Cerebellar cortex (tissue), 1 donor: ENCODE results near the gene ALPL.
A peak's percentile ranks its signal among the peaks of the same experiment; 100 is the strongest.

ENCODE experiments used
- DNase-seq: peaks from one replicate; pipeline ENCODE4 v3.0.0-alpha.2; 2015; ENCODE audit warnings: low spot score

ALPL gene

DNA sequence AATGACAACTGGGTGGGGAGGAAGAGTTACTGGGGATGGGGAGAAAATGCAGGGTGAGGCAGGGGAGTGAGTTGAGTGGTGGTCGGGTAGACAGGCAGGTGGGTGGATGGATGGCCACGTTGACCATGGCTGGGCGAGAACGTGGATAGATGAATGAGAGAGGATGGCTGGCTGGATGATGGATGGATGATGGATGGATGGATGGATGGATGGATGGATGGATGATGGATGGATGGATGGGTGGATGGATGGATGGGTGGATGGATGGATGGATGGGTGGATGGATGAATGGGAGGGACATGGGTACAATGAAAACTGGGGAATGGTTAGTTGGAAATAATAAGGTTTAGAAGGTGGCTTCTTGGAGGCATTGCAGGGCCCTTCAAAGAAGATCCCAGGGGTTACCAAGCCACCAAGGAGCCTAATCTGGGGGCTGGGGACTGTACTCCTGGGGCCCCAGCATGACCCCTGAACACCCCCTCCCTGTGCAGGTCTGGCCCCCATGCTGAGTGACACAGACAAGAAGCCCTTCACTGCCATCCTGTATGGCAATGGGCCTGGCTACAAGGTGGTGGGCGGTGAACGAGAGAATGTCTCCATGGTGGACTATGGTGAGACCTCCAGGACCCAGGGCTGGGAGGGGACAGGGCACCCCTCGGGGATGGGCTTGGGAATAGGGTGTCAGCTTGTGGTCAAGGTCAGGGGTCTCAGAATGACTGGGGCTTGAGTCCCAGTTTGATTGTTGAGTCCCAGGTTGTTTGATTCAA is 67.0 kb downstream of the ALPL start:
- no peak for DNase-seq

DNA sequence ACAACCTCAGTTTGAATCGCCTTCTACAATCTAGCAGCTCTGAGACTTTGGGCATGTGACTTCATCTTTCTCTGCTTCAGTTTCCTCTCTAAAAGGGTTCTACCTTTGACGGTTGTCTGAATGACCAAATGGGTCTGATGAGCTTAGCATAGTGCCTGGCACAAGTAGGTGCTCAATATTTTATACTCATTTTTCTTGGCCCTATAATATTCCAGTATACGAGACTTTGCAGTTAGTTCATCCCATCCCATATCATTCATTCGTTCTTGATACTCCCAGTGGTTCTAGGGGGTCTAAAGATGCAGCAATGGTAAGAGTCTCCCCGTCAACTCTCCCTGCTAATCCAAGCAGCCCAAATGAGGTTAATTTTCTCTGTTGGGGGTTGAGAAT is 67.6 kb downstream of the ALPL start:
- DNase-seq: no peak

DNA sequence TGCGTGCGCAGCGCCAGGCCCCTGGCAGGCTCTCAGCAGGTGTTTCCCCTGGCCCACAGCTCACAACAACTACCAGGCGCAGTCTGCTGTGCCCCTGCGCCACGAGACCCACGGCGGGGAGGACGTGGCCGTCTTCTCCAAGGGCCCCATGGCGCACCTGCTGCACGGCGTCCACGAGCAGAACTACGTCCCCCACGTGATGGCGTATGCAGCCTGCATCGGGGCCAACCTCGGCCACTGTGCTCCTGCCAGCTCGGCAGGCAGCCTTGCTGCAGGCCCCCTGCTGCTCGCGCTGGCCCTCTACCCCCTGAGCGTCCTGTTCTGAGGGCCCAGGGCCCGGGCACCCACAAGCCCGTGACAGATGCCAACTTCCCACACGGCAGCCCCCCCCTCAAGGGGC is 68.1 kb downstream of the ALPL start:
- no peak for DNase-seq

DNA sequence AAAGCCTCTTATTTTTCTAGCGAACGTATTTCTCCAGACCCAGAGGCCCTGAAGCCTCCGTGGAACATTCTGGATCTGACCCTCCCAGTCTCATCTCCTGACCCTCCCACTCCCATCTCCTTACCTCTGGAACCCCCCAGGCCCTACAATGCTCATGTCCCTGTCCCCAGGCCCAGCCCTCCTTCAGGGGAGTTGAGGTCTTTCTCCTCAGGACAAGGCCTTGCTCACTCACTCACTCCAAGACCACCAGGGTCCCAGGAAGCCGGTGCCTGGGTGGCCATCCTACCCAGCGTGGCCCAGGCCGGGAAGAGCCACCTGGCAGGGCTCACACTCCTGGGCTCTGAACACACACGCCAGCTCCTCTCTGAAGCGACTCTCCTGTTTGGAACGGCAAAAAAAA is 68.7 kb downstream of the ALPL start:
- DNase-seq: no peak

DNA sequence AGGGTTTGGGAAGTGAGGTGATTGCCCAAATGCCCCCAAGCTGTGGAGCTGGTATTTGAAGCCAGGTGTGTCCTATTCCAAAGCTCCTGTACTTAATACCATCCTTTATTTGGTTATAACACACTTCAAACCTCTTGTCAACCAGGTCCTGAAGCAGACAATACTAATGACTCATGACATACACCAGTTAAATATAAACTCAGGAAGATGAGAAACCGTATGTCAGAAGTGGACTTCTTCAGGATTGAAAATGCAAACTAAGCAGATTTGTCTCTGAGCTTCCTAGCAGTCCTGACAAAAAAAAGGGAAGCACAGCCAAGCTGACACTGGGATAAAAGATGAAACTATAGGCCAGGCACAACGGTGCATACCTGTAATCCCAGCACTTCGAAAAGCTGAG is 70.6 kb downstream of the ALPL start:
- no peak for DNase-seq

DNA sequence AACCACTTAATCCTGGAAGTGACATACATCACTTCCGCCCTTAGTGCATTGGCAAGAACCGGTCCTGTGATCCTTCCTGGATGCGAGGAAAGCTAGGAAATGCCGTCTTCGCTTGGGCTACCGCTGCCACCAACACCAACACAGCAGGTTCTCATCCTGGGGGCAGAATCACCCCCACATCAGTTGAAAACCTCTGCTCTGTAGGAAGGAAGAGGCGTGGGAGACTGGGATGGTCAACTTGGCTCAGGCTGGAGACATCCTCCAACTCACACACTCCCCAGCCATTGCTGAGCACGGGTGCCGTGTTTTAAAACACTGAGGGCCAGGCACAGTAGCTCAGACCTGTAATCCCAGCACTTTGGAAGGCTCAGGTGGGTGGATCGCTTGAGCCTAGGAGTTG is 74.9 kb downstream of the ALPL start:
- DNase-seq: no peak

DNA sequence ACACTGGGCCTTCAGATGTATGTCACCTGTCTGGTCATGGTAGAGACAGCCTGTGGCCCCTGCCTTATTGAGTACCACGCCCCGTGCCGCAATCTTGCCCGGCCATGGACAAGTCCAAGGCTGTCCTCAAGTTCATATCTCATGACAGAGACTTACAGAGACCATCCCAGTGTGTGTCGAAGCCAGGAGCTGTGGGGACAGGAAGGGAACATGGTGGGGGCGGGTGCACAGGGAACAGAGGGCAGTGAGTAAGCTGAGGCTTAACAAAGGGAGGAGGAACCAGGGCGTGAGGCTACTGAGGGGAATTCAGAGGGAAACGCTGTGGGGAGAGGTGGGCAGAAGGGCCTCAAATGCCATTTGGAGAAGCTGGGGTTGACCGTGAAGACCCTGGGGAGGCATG is 75.8 kb downstream of the ALPL start:
- no peak for DNase-seq

DNA sequence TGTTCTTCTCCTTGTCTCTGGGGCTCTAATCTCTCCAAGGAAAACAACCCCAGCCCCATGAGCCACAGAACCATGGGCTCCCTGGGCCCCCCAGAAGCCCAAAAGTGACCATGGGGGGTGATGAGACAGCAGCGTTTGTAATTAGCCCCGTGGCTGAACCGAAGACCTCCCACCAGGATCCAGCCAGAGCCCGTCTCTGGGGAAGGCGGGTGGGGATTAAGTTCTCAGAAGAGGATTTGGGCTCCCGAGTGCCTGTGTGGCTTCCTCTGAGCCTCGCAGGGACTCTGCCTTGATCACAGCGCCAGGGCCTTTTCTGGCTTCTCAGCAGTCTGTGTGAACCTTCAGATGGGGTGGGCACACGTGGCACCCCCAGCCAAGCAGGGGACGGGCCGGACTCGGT is 77.0 kb downstream of the ALPL start:
- DNase-seq: no peak

DNA sequence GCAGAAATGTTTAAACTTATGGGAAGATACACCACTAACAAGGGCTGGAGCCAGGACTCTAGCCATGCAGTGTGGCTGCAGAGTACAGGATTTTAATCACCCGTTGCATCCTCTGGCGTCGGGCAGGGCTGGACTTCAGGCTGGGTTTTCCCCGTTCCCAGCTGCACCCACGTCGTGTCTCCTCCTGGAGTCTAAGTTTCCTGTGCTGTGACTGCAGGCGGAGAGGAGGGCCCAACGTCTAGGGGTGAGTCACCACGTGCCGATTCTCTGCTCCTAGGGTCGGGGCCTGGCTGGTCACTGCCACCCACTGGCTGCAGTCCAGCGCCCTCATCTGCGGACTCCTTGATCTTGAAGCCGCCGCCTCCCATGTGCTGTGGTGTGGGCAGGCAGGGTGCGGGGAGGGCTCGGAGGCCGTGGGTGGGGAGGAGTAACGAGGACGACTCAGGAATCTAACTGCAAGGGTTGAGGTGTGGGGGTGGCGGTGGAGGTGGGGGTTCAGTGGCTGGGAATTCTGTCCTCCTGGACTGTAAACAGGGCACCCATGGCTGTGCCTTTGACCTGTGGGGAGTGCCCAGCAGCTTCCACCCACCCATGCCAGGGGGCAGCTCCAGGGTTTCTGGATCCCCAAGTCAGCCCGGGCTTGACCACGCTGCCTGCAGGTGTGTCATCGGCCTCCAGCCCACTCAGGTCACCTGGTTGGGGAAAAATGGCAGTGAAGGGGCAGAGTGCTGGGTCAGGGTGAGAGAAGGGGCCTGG is 77.8 kb downstream of the ALPL start:
- DNase-seq: no peak

DNA sequence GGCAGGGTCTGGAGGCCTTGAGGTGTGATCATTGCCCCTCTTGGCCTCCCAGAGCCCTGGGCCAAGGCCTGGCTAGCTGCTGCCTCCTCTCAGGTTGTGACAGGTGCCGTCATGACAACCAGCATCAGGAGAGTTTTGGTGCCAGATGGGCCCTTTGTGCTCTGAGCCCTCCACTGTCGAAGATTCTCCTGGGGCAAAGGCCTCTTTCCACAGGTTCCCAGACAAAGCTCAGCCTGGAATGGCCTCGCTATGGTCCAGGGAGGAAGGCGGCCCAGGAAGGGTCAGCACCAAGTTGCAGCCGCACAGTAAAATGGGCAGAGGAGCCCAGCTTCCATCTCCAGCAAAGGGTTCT is 78.4 kb downstream of the ALPL start:
- DNase-seq: no peak

DNA sequence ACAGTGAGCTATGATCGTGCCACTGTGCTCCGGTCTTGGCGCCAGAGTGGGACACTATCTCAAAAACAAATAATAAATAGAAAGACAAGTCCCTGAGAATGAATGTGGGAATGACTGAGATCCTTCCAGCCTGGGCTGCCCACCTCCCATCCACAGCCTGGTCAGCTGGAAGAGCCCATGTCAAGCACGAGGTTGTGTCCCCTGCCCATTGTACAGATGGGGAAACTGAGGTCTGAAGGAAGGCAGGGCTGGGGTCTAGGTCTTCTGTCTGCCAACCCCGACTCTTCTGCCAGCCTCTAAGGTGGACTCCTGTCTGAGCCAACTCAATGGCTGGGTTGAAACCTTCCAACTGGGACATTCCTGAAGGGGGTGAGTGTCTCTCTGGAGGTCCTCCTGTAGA is 80.4 kb downstream of the ALPL start:
- DNase-seq: no peak

DNA sequence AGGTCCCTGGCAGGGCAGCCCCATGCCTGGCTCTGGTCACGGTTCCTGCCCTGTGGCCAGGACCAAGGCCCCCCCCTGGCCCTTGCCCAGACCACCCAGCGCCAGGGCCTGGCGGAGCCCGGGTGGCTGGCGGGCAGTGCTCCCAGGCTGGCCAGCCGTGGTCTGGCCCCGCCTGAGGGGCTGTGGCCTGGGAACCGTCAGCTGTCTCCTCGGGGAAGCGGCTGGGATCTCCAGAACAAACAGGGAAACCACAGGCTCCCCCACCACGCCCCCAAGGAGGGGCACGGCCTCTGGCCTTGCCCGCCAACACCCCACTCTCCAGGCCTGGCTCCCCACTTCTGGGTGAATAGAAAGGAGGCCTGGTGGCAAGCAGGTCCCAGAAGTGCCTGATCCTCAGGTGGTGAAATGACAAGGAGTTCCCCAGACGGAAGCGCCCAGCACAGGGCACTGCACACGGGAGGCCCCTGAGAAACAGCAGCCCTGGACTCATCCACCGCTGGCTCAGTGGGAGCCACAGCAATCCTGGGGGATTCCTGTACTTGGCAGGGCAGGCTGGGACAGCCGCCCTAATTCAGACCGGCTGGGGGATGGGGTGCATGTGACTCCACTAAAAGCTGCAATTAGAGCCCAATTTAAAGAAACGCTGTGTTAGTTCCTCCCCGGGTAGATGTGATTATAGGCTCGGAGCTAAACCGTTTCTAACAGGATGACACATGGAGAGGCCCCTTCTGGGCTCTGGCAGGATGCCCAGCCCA is 81.1 kb downstream of the ALPL start:
- DNase-seq: peak; percentile 11

DNA sequence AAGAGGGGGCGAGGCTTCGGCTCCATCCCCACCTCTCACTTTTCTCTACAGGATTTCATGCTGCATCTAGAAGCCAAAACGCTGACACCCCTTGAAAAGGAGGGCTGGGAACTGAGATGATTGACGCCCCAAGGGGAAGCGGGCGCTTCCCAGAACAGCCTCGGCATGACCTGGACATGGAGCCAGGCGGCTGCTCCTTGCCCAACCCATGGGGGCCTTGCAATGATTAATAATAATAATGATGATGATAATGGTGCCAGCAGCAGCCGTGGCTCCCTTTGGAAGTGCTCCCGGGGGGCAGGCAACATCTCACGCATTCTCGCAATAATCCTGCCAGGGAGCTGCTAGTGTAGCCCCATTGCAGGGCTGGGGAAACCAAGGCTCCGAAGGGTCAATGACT is 81.7 kb downstream of the ALPL start:
- DNase-seq: no peak

DNA sequence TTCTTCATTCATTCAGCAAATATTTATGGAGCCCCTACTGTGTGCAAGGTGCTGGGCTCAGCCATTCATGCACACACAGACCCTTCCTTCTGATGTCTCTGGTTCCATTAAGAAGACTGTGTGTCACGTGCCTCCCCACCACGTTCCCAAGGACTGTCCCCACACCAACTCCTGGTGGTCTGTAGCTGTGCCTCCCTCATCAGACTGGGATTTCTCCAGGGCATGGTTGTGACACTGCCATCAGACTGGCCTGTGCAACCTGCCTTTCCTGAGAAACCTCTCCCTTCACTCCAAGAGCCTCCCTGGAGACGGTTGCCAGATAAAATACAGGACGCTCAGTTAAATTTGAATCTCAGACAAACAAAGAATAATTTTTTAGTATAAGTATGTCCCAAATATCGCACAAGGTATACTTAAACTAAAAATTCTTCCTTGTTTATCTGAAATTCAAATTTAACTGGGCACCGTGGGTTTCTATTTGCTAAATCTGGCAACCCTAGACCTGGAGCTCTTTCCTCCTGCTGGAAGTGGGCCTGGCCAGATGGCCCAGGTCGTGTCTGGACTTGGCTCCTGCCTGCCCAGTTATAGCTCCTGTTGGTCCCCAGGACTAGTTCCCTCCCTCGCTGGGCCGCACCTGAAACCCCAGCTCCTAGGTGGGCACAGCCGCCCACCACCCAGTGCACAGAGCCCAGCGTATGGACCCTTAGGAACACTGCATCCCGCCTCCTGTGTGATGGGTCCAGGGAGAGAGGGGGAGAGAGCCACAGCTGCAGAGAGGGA is 83.1 kb downstream of the ALPL start:
- peak; percentile 91 for DNase-seq

DNA sequence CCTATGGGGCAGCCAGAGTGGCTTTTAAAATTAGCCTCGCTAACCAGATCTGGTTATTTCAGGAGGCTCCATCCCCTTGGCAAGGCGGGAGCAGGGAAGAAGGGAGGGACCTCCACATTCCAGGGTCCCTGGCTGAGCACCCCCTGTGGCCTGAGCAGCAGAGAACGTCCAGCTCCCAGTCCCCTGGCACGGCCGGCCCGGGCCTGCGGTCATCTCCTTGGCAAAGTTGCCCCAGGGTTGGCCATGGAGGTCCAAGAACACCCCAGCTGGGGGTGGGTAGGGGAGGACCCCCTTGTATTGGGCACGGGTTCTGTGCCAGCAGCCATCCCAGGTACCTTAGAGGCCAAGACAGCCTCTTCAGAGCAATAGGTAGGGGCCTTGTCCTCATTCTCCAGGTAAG is 84.0 kb downstream of the ALPL start:
- DNase-seq: no peak

DNA sequence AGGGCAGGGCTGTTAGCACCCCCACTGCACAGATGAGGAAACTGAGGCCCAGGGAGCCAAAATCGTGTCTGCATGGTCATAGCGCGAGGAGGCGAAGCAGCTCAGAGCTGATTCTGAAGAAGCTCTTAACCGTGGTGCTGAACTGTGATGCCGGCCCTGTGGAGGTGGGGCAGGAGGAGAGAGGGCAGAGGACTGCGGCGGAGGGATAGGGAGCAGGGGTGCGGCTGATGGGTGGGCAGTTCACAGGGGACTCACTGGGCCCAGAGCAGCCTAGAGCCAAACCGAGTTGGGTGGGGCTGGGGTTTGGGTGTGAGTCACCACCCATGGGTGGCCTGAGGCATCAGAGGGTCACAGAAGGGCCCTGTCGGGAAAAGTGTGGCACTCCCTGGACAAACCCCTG is 85.3 kb downstream of the ALPL start:
- no peak for DNase-seq

DNA sequence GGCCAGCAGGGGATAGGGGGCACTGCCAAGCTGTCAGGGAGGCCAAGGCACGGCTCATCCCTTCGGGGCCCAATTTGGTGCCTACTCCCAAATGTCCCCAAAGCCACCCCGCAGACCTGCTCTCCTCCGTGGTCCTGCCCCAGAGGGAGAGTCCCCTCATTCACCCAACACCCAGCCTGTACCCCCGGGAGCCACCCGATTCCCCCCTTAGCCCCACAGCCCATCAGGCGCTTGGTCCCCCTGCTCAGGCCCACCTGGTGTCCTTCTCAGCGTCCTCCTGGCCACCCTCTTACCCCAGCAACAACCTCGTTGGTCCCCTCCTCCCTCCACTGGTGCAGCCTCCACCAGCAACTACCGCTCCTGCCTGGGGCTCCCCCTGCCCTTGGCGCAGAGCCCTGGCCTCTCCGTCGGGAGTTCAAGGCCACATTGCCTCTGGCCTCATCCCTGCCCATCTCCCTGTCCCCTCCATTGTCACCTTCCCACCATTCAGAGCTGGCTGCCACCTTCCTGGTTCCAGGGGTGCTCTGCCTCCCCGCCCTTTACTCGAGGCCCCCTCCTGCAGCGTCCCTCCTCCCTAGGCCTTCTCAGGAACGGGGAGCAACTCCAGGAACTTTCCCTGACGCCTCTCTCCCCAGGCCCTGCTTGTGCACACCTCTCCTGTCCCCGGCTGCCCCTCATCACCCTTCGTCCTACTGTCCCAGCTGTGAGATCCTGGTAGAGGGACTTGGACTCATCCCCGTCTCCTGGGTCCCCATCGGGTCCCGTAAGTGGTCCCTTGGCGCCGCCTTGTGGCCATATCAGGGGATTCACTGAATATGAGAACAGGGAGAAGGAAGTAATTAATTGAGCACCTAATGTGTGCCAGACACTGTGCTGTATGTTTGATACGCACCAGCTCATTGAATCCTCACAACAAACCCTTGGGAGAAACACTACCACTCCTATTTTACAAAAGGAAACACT is 86.0 kb downstream of the ALPL start:
- peak; percentile 59 for DNase-seq

DNA sequence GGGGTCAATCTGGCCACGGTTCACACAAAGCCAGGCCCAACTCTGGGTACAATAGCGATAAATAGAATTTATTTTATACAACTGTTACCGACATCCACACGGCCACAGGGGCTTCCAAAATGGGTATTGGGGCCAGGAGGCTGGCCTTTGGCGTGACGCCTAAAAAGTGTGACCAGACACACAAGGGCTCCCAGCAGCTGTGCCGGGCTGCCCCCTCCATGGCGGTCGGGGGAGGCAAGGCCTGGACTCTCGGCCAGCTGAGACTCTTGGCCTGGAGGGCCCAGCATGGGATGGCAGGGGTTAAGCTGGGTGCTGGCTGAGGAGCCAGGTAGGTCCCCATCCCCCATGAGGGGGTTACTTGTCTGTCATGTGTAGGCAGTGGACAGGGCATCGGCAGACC is 87.0 kb downstream of the ALPL start:
- no peak for DNase-seq

DNA sequence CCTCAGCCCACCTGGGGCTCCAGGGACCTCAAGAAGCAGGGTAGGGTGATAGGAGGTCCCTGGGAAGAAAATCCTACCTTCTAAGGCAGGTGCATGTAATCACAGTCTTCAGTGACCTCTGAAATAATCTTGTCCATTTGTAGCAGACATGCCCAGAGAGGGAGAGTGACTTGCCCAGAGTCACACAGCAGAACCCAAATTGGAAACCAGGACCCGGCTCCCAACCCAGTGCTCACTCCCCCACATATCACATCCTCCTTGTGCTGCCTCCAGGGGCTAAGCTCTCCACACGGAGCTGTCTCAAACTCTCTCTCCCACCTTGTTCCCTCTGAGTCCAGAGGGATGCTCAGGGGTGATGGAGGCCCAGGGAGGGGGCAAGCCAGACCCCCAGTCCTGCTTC is 87.4 kb downstream of the ALPL start:
- no peak for DNase-seq

DNA sequence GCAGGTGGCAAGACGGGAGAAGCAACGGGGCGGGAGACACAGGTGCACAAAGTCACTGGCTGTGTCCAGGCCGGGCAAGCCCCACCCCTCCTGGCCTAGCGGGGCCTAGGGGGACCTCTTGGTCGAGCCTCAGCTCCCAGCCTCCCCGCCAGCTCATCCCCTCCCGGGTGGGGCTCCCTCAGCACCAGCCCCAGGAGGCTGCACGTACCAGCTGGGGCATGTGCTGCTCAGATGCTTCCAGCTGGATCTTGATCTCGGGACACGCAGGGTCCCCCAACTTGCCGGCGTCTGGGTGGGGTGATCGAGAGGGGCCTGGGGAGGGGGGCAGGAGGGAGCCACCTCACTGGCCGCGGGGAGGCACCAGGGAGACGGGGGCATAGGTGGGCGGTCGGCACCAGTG is 88.5 kb downstream of the ALPL start:
- no peak for DNase-seq

DNA sequence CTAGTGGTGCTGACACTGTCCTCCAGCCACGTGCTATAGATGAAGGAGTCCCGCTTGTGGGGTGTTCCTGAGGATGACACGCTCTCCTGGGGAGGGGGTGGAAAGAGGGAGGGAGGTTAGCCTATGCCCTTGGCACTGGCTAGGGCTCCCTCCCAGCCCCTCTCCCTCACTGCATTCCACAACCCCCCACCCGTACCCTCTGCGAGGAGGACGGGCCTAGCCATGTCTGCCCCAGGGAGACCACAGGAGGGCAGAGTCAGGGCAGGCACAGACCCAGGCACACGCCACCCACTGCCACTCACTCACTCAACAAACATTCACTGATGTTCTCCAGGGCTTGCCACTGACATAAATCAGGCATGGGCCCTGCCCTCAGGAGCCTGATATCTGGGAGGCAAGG is 89.2 kb downstream of the ALPL start:
- DNase-seq: no peak
